DOHH2 (cell line): Measurements from ENCODE around the gene RNF149.

Experiments used
- H3F3A ChIP-seq: fragments of 200-600 bp; sonication (generic), shearing (Covaris generic); 2 replicates; pipeline ENCODE4 v1.6.0; 2016; ENCODE audit warnings: antibody characterized with exemption, mild to moderate bottlenecking; ENCODE audit not compliant: control insufficient read depth, insufficient read depth
- H3K27ac ChIP-seq: fragments of 200-600 bp; sonication (generic); 2 replicates; pipeline ENCODE4 v1.5.1; 2014; ENCODE audit warnings: low read depth, mild to moderate bottlenecking, low read length, moderate library complexity
- H3K27me3 ChIP-seq: fragments of 200-600 bp; sonication (generic); 2 replicates; pipeline ENCODE4 v1.6.1; 2014; ENCODE audit warnings: mild to moderate bottlenecking, low read length, mixed read lengths; ENCODE audit not compliant: control insufficient read depth
- H3K36me3 ChIP-seq: fragments of 200-600 bp; sonication (generic); 2 replicates; pipeline ENCODE4 v1.6.1; 2014; ENCODE audit warnings: mild to moderate bottlenecking, low read length, moderate library complexity, mixed read lengths; ENCODE audit not compliant: control insufficient read depth
- H3K4me1 ChIP-seq: fragments of 200-600 bp; sonication (generic); 2 replicates; pipeline ENCODE4 v1.6.1; 2014; ENCODE audit warnings: mild to moderate bottlenecking, low read length, mixed read lengths; ENCODE audit not compliant: control insufficient read depth
- H3K4me2 ChIP-seq: fragments of 200-600 bp; sonication (generic); 2 replicates; pipeline ENCODE4 v1.6.0; 2014; ENCODE audit warnings: mild to moderate bottlenecking, low read length, moderate library complexity
- H3K4me3 ChIP-seq: fragments of 200-600 bp; sonication (generic); 2 replicates; pipeline ENCODE4 v1.5.1; 2014; ENCODE audit warnings: mild to moderate bottlenecking, low read length, mixed read lengths
- H3K79me2 ChIP-seq: fragments of 200-600 bp; sonication (generic); 2 replicates; pipeline ENCODE4 v1.6.1; 2014; ENCODE audit warnings: mild to moderate bottlenecking, low read length, mixed read lengths; ENCODE audit not compliant: control insufficient read depth
- H3K9me2 ChIP-seq: fragments of 200-600 bp; sonication (generic); replicated peaks from 2 replicates; pipeline ENCODE4 v1.6.1; 2014; ENCODE audit warnings: mild to moderate bottlenecking, low read length, mixed read lengths; ENCODE audit not compliant: control insufficient read depth
- H3K9me3 ChIP-seq: fragments of 200-600 bp; sonication (generic); 2 replicates; pipeline ENCODE4 v1.6.1; 2014; ENCODE audit warnings: antibody characterized with exemption, low read length, mixed read lengths; ENCODE audit not compliant: control insufficient read depth, insufficient read depth
- H4K20me1 ChIP-seq: fragments of 200-600 bp; sonication (generic); 2 replicates; pipeline ENCODE4 v1.6.0; 2014; ENCODE audit warnings: low read depth, mild to moderate bottlenecking, antibody characterized with exemption, low read length, moderate library complexity; ENCODE audit not compliant: control insufficient read depth, insufficient read depth
- EZH2phosphoT487 ChIP-seq: fragments of 200-600 bp; sonication (generic); IDR thresholded peaks from 2 replicates; pipeline ENCODE4 v1.6.1; 2017; ENCODE audit warnings: borderline replicate concordance, mild to moderate bottlenecking, antibody characterized with exemption, low read length, moderate library complexity, mixed read lengths
- TF ChIP-seq, protein P1 (sequence below): fragments of 200-600 bp; sonication (generic); IDR thresholded peaks from one replicate; pipeline ENCODE4 v1.5.1; 2014; ENCODE audit warnings: antibody characterized with exemption, mild to moderate bottlenecking, low read depth, low read length; ENCODE audit not compliant: poor library complexity, severe bottlenecking

RNF149 gene

DNA sequence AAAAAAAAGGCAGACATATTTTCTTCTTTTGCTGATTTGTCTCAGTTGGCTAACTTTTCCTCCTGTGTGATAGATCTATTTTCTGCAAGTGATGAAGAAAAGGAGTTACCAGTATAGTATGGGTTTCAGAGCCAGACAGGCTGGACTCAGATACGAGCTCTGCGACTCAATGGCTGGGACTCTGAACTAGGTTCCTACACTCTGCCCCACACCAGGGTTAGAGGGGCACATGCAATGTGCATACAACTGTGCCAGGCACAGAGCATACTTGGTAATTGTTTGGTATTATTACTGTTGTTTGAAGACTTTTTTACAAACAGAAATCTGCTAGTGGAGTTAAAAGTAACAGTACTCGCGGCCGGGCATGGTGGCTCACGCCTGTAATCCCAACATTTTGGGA, 21.8 kb downstream of the RNF149 start:
- Histone ChIP-seq H3K4me1 (no peaks in the 10 kb centered on the region), H3K9me2 (no peaks in the 10 kb centered on the region), H3K36me3 (peaks cover 27% of the 10 kb centered on the region), H3F3A (no peaks in the 10 kb centered on the region), H3K4me2 (no peak overlapping the region), H4K20me1 (no peaks in the 10 kb centered on the region), H3K27me3 (no peaks in the 10 kb centered on the region), H3K79me2 (no peaks in the 10 kb centered on the region), H3K9me3 (no peaks in the 10 kb centered on the region), H3K4me3 (no peak overlapping the region), H3K27ac (no peak overlapping the region)
- TF ChIP-seq EZH2phosphoT487: no peak
- TF ChIP-seq, protein P1, sequence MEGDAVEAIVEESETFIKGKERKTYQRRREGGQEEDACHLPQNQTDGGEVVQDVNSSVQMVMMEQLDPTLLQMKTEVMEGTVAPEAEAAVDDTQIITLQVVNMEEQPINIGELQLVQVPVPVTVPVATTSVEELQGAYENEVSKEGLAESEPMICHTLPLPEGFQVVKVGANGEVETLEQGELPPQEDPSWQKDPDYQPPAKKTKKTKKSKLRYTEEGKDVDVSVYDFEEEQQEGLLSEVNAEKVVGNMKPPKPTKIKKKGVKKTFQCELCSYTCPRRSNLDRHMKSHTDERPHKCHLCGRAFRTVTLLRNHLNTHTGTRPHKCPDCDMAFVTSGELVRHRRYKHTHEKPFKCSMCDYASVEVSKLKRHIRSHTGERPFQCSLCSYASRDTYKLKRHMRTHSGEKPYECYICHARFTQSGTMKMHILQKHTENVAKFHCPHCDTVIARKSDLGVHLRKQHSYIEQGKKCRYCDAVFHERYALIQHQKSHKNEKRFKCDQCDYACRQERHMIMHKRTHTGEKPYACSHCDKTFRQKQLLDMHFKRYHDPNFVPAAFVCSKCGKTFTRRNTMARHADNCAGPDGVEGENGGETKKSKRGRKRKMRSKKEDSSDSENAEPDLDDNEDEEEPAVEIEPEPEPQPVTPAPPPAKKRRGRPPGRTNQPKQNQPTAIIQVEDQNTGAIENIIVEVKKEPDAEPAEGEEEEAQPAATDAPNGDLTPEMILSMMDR: no peak

DNA sequence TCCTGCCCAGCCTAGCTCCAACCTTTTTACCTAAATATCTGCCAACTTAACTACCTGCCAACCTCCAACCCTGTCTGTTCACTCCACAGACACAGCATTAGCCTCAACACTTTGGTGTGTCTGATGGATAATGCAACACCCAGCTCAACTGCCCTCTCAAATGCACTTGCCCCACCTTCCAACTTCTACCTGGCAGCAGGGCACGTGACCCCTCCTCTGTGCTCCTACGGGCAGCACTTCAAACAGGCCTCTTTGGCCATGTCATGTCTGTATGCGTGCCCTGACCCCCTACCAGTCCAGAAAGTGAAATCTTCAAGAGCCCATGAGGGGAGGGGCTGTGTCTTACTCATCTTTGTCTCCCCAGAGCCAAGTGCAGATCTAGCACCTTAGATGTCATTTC, 25.5 kb downstream of the RNF149 start:
- H3K27ac ChIP-seq: no peak overlapping the region
- no peaks in the 10 kb centered on the region for H3K79me2 ChIP-seq
- no peak overlapping the region for H3K4me2 ChIP-seq

DNA sequence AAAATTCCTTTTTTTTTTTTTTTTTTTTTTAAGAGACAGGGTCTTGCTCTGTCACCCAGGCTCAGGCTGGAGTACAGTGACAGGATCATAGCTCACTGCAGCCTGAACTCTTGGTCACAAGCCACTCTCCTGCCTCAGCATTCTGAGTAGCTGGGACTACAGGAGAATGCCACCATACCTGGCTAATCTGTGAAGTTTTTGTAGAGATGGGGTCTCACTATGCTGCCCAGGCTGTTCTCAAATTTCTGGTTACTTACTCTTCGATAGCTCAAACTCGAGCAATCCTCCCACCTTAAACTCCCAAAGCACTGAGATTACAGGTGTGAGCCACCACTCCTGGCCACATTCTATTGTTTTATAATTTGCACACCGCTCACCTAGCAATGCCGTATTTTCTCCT, 27.0 kb downstream of the RNF149 start:
- H3K27ac ChIP-seq: no peak overlapping the region
- H3K36me3 ChIP-seq: peaks cover 35% of the 10 kb centered on the region
- no peaks in the 10 kb centered on the region for H3K79me2 ChIP-seq
- H3K9me2 ChIP-seq: no peaks in the 10 kb centered on the region
- no peak for TF ChIP-seq EZH2phosphoT487
- TF ChIP-seq, protein P1: no peak
- H3K9me3 ChIP-seq: no peaks in the 10 kb centered on the region
- H3K27me3 ChIP-seq: no peaks in the 10 kb centered on the region
- H3K4me3 ChIP-seq: no peak overlapping the region
- H3K4me1 ChIP-seq: peaks cover 3% of the 10 kb centered on the region; the same call in 1 of the 2 replicates
- H4K20me1 ChIP-seq: no peaks in the 10 kb centered on the region
- H3K4me2 ChIP-seq: no peak overlapping the region
- no peaks in the 10 kb centered on the region for H3F3A ChIP-seq

More for the DNA sequence above, 25.5 kb downstream of the RNF149 start:
- Histone ChIP-seq H3K4me3 (no peak overlapping the region), H4K20me1 (no peaks in the 10 kb centered on the region), H3F3A (no peaks in the 10 kb centered on the region), H3K36me3 (peaks cover 41% of the 10 kb centered on the region), H3K9me2 (no peaks in the 10 kb centered on the region), H3K4me1 (peaks cover 3% of the 10 kb centered on the region; the same call in 1 of the 2 replicates), H3K9me3 (no peaks in the 10 kb centered on the region), H3K27me3 (no peaks in the 10 kb centered on the region)
- TF ChIP-seq, protein P1: no peak
- TF ChIP-seq EZH2phosphoT487: no peak
